K562 (cell line): Measurements from ENCODE around the gene TFAP2A. TPM values are rescaled to one million over a fixed set of nuclear protein-coding genes. Genes with fewer than 3 reads are reported as not detected.

ENCODE experiments used
- ATAC-seq: fragments of 200-7000 bp; cut with Tn5 transposase; 3 replicates; pipeline ENCODE4 v1.9.1; 2020; ENCODE audit warnings: moderate library complexity
- BruUV-seq: library from RNA; stranded (reverse); fragments of 400-500 nt; replicated peaks from 2 replicates; lab custom pipeline; 2021; lab: Mats Ljungman, UMichigan
- CTCF ChIA-PET: fragments of 300-600 bp; formaldehyde crosslinking; extraction: SDS; loops from one replicate; lab custom pipeline; 2021; ENCODE audit warnings: low intra/inter-chr PET ratio; lab: Yijun Ruan, JAX
- POLR2A ChIA-PET: fragments of 300-600, 350-650 bp; sonication (Branson Sonifier 250); formaldehyde crosslinking; extraction: SDS; loops from one replicate; lab custom pipeline; 2021; ENCODE audit warnings: antibody characterized with exemption, inconsistent platforms; lab: Yijun Ruan, JAX
- DNase-seq, 4 experiments: peaks; one replicate each; pipeline versions ENCODE4 v3.0.0 to v3.0.0-alpha.2; 2011 to 2018; ENCODE audit warnings: low spot score in 3 of 4, mixed read lengths in 3 of 4; ENCODE audit errors: extremely low read depth in 1 of 4
- FAIRE-seq: peaks from 2 replicates; lab custom pipeline; 2011; peaks lifted over from hg19 to GRCh38; lab: Jason Lieb, UNC
- H2AFZ ChIP-seq: 2 replicates; pipeline ENCODE4 v1.6.0; 2011; ENCODE audit warnings: low read depth, low read length, control low read depth, inconsistent platforms
- H3K27ac ChIP-seq: fragments of 200-600 bp; 3 replicates; pipeline ENCODE4 v1.8.0; 2011; ENCODE audit warnings: low read depth, mild to moderate bottlenecking, control low read depth, inconsistent platforms, low read length, moderate library complexity, mixed read lengths; ENCODE audit errors: extremely low read depth
- H3K27me3 ChIP-seq, 2 experiments: fragments of 300-600 bp in 1 of 2; 2 replicates in 1 of 2; 3 replicates in 1 of 2; pipeline versions ENCODE4 v1.6.0 to v1.8.0; 2011; ENCODE audit warnings: inconsistent platforms in 2 of 2, low read length in 2 of 2, mild to moderate bottlenecking in 1 of 2, mixed read lengths in 1 of 2, moderate library complexity in 1 of 2; ENCODE audit not compliant: control insufficient read depth in 2 of 2, insufficient read depth in 2 of 2
- H3K36me3 ChIP-seq: fragments of 300-600 bp; 3 replicates; pipeline ENCODE4 v1.8.0; 2011; ENCODE audit warnings: mild to moderate bottlenecking, low read length, inconsistent platforms; ENCODE audit not compliant: control insufficient read depth, insufficient read depth
- H3K4me1 ChIP-seq, 2 experiments: fragments of 200-600 bp in 1 of 2; replicated peaks in 1 of 2; 2 replicates in 1 of 2; 3 replicates in 1 of 2; pipeline versions ENCODE4 v1.5.1 to v1.8.0; 2011; ENCODE audit warnings: inconsistent platforms in 2 of 2, low read length in 2 of 2, mild to moderate bottlenecking in 1 of 2, mixed read lengths in 1 of 2, moderate library complexity in 1 of 2; ENCODE audit not compliant: control insufficient read depth in 2 of 2, insufficient read depth in 2 of 2
- H3K4me2 ChIP-seq: 2 replicates; pipeline ENCODE4 v1.6.1; 2011; ENCODE audit warnings: low read length, control low read depth, inconsistent platforms, mixed read lengths; ENCODE audit not compliant: insufficient read depth
- H3K4me3 ChIP-seq: fragments of 200-600 bp; sonication (generic), shearing (Covaris generic); 2 replicates; pipeline ENCODE4 v1.5.1; 2016; ENCODE audit warnings: control low read depth, inconsistent platforms
- H3K79me2 ChIP-seq: fragments of 200-600 bp; 3 replicates; pipeline ENCODE4 v1.8.0; 2011; ENCODE audit warnings: low read length, inconsistent platforms; ENCODE audit not compliant: control insufficient read depth, insufficient read depth
- H3K9ac ChIP-seq, 2 experiments: 2 replicates each; pipeline versions ENCODE4 v1.6.0 to v1.6.1; 2011; ENCODE audit warnings: low read depth in 2 of 2, low read length in 2 of 2, control low read depth in 1 of 2, inconsistent platforms in 1 of 2, mild to moderate bottlenecking in 1 of 2, mixed read lengths in 1 of 2; ENCODE audit not compliant: insufficient read depth in 1 of 2
- H3K9me1 ChIP-seq: one replicate; pipeline ENCODE4 v1.6.0; 2011; ENCODE audit warnings: inconsistent platforms, mild to moderate bottlenecking, low read length, moderate library complexity; ENCODE audit not compliant: control insufficient read depth, insufficient read depth
- H3K9me3 ChIP-seq: replicated peaks from 2 replicates; pipeline ENCODE4 v1.5.1; 2011; ENCODE audit warnings: low read depth, low read length, inconsistent platforms; ENCODE audit not compliant: control insufficient read depth, insufficient read depth
- H4K20me1 ChIP-seq: replicated peaks from 2 replicates; pipeline ENCODE4 v1.6.1; 2011; ENCODE audit warnings: low read length, inconsistent platforms, mixed read lengths; ENCODE audit not compliant: control insufficient read depth, insufficient read depth
- ARNT ChIP-seq, 2 experiments: fragments of 450-650 bp; IDR thresholded peaks; 2 replicates each; pipeline ENCODE4 v1.6.1; 2016; ENCODE audit warnings: mild to moderate bottlenecking in 1 of 2
- CAMTA2 ChIP-seq: fragments of 250-450 bp; sonication (Bioruptor Pico); conservative IDR thresholded peaks from 2 replicates; pipeline ENCODE4 v1.5.1; 2022
- CBFB ChIP-seq: sonication (generic); formaldehyde crosslinking; IDR thresholded peaks from 2 replicates; pipeline ENCODE4 v1.4.0; 2020; ENCODE audit warnings: mild to moderate bottlenecking, missing genetic modification reagents
- CEBPG ChIP-seq, 3 experiments: fragments of 200-800 bp in 1 of 3; sonication (Bioruptor generic) in 1 of 3; sonication (generic) in 1 of 3; formaldehyde crosslinking in 1 of 3; IDR thresholded peaks in 2 of 3; conservative IDR thresholded peaks in 1 of 3; 2 replicates each; pipeline versions ENCODE4 v1.6.1 to v1.8.0; 2016 to 2022; ENCODE audit warnings: missing compliant biosample characterization in 2 of 3, missing genetic modification characterization in 2 of 3, mild to moderate bottlenecking in 1 of 3, missing genetic modification reagents in 1 of 3
- EP300 ChIP-seq: IDR thresholded peaks from 2 replicates; pipeline ENCODE4 v1.6.1; 2012; ENCODE audit warnings: low read length, improper control_type of control experiment
- HOMEZ ChIP-seq: fragments of 250-450 bp; sonication (Bioruptor Pico); IDR thresholded peaks from 2 replicates; pipeline ENCODE4 v1.4.0; 2020; ENCODE audit warnings: mild to moderate bottlenecking, moderate library complexity
- RAD51 ChIP-seq: fragments of 450-650 bp; IDR thresholded peaks from 2 replicates; pipeline ENCODE4 v1.7.1; 2016; ENCODE audit warnings: low read depth, mild to moderate bottlenecking, borderline replicate concordance
- SLC30A9 ChIP-seq: fragments of 250-450 bp; sonication (Bioruptor Pico); IDR thresholded peaks from 2 replicates; pipeline ENCODE4 v1.8.0; 2022; ENCODE audit warnings: mild to moderate bottlenecking, moderate library complexity
- TAF1 ChIP-seq: IDR thresholded peaks from 2 replicates; pipeline ENCODE4 v1.6.1; 2011; ENCODE audit warnings: mild to moderate bottlenecking, low read length, moderate library complexity; ENCODE audit not compliant: insufficient read depth, control insufficient read depth, severe bottlenecking; ENCODE audit errors: extremely low read depth
- TEAD4 ChIP-seq, 2 experiments: sonication (generic) in 1 of 2; formaldehyde crosslinking in 1 of 2; IDR thresholded peaks; 2 replicates each; pipeline versions ENCODE4 v1.6.1 to v1.8.0; 2012 to 2022; ENCODE audit warnings: borderline replicate concordance in 1 of 2, inconsistent platforms in 1 of 2, low read length in 1 of 2, mild to moderate bottlenecking in 1 of 2, missing genetic modification reagents in 1 of 2
- ZNF143 ChIP-seq: sonication (generic); formaldehyde crosslinking; IDR thresholded peaks from 2 replicates; pipeline ENCODE4 v1.9.0; 2022; ENCODE audit warnings: mild to moderate bottlenecking, missing genetic modification reagents
- ZNF253 ChIP-seq: fragments of 250-450 bp; sonication (Bioruptor Pico); conservative IDR thresholded peaks from 2 replicates; pipeline ENCODE4 v1.6.1; 2021; ENCODE audit warnings: mild to moderate bottlenecking
- ZNF395 ChIP-seq: fragments of 200-800 bp; sonication (Bioruptor generic); IDR thresholded peaks from 2 replicates; pipeline ENCODE4 v1.6.1; 2017; ENCODE audit warnings: missing genetic modification characterization, missing compliant biosample characterization
- ZNF445 ChIP-seq: fragments of 250-450 bp; sonication (Bioruptor Pico); IDR thresholded peaks from 2 replicates; pipeline ENCODE4 v1.4.0; 2020; ENCODE audit warnings: low read depth, mild to moderate bottlenecking, moderate library complexity
- ZNF740 ChIP-seq, 3 experiments: fragments of 200-800 bp in 1 of 3; sonication (Bioruptor generic) in 1 of 3; sonication (generic) in 1 of 3; formaldehyde crosslinking in 1 of 3; IDR thresholded peaks; 2 replicates each; pipeline versions ENCODE4 v1.6.1 to v1.8.0; 2016 to 2022; ENCODE audit warnings: mild to moderate bottlenecking in 2 of 3, missing compliant biosample characterization in 2 of 3, missing genetic modification characterization in 2 of 3, missing genetic modification reagents in 1 of 3
- WGBS: fragments of 100-300 bp; shearing (Covaris generic); methylation state at CpG from one replicate; pipeline ENCODE4 v1.1.6; 2016; ENCODE audit warnings: low coverage, mixed read lengths; ENCODE audit not compliant: insufficient coverage; ENCODE audit errors: missing lambda C conversion rate; 5-methylcytosine and 5-hydroxymethylcytosine counted together
- in situ Hi-C: fragments of 300-500 bp; cut with MboI; formaldehyde crosslinking; loops from 4 replicates; pipeline ENCODE4 v1.15.0; 2018; ENCODE audit warnings: inconsistent platforms, mixed read lengths
- intact Hi-C: fragments of 100-400 bp; cut with micrococcal nuclease; formaldehyde crosslinking; loops from 2 replicates; pipeline ENCODE4 v1.14.2; 2022
- polyA plus RNA-seq, 8 experiments: library from polyadenylated mRNA; depleted of rRNA in 4 of 8; stranded (reverse) in 5 of 8; unstranded in 3 of 8; fragments of >200 nt; fragmentation: Nextera tagmentation in 2 of 8; fragmentation: Illumina TruSeq in 1 of 8; extraction: Ambion mirVana in 2 of 8; extraction: Trizol in 1 of 8; gene quantifications; 2 replicates each; pipeline versions ENCODE4 v1.2.1 to v1.2.3, GENCODE V29; 2011 to 2014; ENCODE audit warnings: inconsistent platforms in 1 of 8, missing spikeins in 1 of 8
- total RNA-seq, 7 experiments: library from RNA; depleted of rRNA in 6 of 7; stranded (reverse); fragments of >200 nt in 6 of 7; fragmentation: Illumina TruSeq in 2 of 7; extraction: Trizol in 2 of 7; gene quantifications; 2 replicates each; pipeline versions ENCODE4 v1.2.1 to v1.2.3, GENCODE V29; 2011 to 2021; ENCODE audit warnings: low replicate concordance in 1 of 7
- TF ChIP-seq, protein P1 (sequence below): fragments of 250-450 bp; sonication (Bioruptor Pico); IDR thresholded peaks from 2 replicates; pipeline ENCODE4 v1.8.0; 2021; ENCODE audit warnings: moderate library complexity, mild to moderate bottlenecking, inconsistent platforms

The TFAP2A gene
- total and polyA plus RNA-seq, 9 of the 15 experiments (the other 6 are each of a cell fraction or from before 2014, with no cell fraction given): 0.14 to 0.53 (median 0.19) TPM; not detected in 1

DNA sequence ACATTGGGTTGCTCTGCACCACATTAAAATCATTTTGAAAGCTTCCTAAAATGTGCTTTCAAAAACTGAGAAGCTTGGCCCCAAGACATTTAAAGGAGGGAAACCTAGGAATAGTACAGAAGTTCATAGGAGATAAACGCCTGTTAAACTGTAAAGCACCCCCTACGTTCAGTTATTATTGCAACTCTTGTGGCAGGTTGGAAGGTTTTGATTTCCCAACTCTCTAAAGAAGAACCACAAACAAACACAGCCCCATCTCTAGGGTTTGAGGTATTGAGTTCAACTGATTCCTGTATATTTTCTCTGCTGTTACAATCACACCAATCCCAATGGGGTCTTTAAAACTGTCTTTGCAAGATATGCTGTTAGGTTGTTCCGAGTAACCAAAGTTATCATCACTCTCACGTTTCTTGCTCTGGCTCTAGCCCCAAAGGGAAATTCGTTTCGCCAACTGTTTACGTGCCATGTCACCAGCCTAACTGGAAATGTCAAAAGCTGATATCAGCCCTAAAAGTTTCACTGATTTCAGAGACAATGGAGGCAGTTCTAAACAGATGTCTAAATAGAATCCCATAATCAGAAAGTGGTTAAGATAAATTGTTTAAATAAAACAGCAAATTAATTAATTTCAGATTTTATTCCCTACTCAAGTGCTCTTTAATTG, 12.1 kb downstream of the TFAP2A start:
- H2AFZ ChIP-seq: peak overlapping the region; percentile 97
- H3K9me1 ChIP-seq: no peaks in the 10 kb centered on the region
- peak overlapping the region in 1 of 2 experiments; percentile 80; a peak in 2 of 4 replicates for H3K9ac ChIP-seq
- H3K27me3 ChIP-seq: no peaks in the 10 kb centered on the region
- peak overlapping the region; percentile 85 for H3K27ac ChIP-seq
- no peaks in the 10 kb centered on the region; the same call in 2 of the 3 replicates for H3K36me3 ChIP-seq
- DNase-seq (peak in 2 of 4 experiments; percentile 39 to 68), ATAC-seq (no peak), FAIRE-seq (peak; percentile 56)
- intact Hi-C loops (loop anchor here (1.0 to 5.0 kb wide), 4 partner anchors 55 to 300 kb away; no protein-coding TSS in a partner anchor), in situ Hi-C loops (no loop called here)
- ChIA-PET CTCF (no interaction called here), POLR2A (interaction anchor here (0.6 to 0.8 kb wide), 2 partner anchors 19 to 29 kb away, joined by 3 read pairs; no protein-coding TSS in a partner anchor)
- peaks cover 7% of the 10 kb centered on the region for H3K9me3 ChIP-seq
- BruUV-seq: no TSS peak
- WGBS: 3% methylated on average over 7 of the region's 7 CpGs
- peaks cover 19% of the 10 kb centered on the region for H3K79me2 ChIP-seq
- no peaks in the 10 kb centered on the region for H4K20me1 ChIP-seq
- H3K4me3 ChIP-seq: no peak overlapping the region; the same call in 1 of the 2 replicates
- H3K4me1 ChIP-seq: peaks cover 22 to 35% of the 10 kb centered on the region in 2 experiments
- peak overlapping the region; percentile 98 for H3K4me2 ChIP-seq
- TF ChIP-seq TEAD4 (IDR thresholded peaks at IDR 0.05; ENCODE audit: low read length) (peak; percentile 50; the same call in 1 of the 2 replicates), TEAD4 (CRISPR knock-in tag; IDR thresholded peaks at IDR 0.05; ENCODE audit: borderline replicate concordance) (no peak), SLC30A9 (CRISPR knock-in tag) (no peak), ZNF395 (CRISPR knock-in tag) (peak; percentile 60; the same call in 1 of the 2 replicates), CAMTA2 (CRISPR knock-in tag) (no peak), EP300 (peak; percentile 70), CBFB (no peak), ZNF740 (CRISPR knock-in tag; IDR thresholded peaks at IDR 0.05) (0 out of 2 replicates have a peak, but pooled peaks have one; percentile 58), ZNF740 (tag; IDR thresholded peaks at IDR 0.05) (no peak), RAD51 (no peak), ZNF445 (CRISPR knock-in tag) (no peak), CEBPG (CRISPR knock-in tag; IDR thresholded peaks at IDR 0.05) (no peak), CEBPG (tag; conservative IDR thresholded peaks at IDR 0.05 in 1 of 2, IDR thresholded peaks at IDR 0.05 in 1 of 2) (peak in 1 of 2 experiments; percentile 51; a peak in 2 of 4 replicates), ZNF253 (CRISPR knock-in tag) (no peak), TAF1 (no peak), ZNF143 (CRISPR knock-in tag) (no peak), ARNT (IDR thresholded peaks at IDR 0.05) (no peak), HOMEZ (CRISPR knock-in tag) (no peak)
- TF ChIP-seq, protein P1, sequence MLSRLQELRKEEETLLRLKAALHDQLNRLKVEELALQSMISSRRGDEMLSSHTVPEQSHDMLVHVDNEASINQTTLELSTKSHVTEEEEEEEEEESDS: no peak
